ENCODE data around the gene JPT1.

Gene JPT1

DNA sequence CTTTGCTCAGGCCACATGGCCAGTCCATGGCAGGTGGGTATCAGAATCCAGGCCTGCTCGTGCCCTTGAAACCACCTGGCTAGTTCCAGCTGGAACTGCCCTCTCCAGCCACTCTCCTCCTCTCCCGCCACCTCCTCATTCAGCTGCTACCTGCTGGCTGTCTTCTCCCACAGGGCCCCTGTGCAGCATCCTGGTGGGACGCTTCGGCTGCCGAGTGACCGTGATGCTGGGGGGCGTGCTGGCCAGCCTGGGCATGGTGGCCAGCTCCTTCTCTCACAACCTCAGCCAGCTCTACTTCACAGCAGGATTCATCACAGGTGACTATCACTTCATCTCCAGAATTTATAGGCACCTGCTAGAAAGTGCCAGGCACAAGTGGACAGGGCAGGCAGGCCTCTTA, 56.4 kb downstream of the JPT1 start:
- FAIRE-seq: no peak
- TF ChIP-seq POLR2AphosphoS5 (IDR thresholded peaks at IDR 0.05; ENCODE audit: low read depth, low read length): no peak
- TF ChIP-seq POLR2A (IDR thresholded peaks at IDR 0.05; ENCODE audit: low read depth, low read length): no peak
- no peak for TF ChIP-seq TAF1 (IDR thresholded peaks at IDR 0.05; ENCODE audit: borderline replicate concordance, low read depth, low read length)
- DNase-seq (ENCODE audit: insufficient read length): no peak

DNA sequence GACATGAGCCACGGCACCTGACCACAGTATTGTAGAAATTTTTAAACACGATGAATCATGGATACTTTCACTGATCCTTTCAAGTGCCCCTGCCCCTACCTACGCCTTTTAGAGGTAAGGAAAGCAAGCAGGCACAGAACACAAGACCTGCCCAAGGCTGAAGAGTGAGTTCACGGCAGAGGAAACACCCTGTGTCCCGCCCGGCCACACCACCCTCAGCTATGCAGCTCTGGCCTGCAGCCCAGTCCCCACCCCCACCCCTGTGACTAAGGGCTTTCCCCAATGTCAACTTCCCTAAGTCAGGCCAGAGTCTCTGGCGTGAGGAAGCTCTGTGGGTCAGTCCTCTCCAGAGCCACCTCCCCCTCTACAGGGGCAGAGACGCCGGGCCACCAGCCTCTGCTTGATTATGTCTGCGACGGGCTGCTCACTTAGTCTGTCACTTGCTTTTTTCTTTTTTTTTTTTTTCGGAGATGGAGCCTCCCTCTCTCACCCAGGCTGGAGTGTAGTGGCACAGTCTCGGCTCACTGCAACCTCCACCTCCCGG, 58.2 kb downstream of the JPT1 start:
- TF ChIP-seq TAF1 (IDR thresholded peaks at IDR 0.05; ENCODE audit: borderline replicate concordance, low read depth, low read length) (no peak), POLR2A (IDR thresholded peaks at IDR 0.05; ENCODE audit: low read depth, low read length) (no peak), POLR2AphosphoS5 (IDR thresholded peaks at IDR 0.05; ENCODE audit: low read depth, low read length) (no peak)
- FAIRE-seq (no peak), DNase-seq (ENCODE audit: insufficient read length) (no peak)

DNA sequence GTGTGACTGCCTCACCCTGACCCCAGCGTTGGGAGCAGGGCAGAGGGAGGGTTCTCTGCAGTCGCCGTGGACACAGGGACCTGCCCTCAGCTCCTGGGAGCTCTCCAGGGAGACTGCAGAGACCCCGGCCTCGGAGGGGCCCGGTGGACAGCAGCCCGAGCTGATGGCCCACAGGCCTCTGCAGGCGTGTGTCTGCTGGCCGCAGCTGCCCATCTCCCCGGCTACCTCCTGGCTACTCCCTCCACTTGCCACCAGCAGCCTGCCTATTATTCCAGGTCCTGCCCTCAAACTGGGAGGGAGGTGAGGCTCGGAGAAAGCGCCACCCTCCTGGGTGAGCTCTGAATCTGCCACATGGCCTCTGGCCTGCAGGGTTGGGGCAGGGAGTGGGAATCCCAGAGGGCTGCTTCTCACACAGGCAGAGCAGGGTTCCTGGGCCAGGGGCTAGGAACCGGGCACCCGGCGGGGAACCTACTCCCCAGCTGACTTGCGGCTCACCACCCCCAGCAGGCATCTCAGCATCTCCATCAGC, 59.4 kb downstream of the JPT1 start:
- no peak for DNase-seq (ENCODE audit: insufficient read length)
- no peak for FAIRE-seq
- TF ChIP-seq TAF1 (IDR thresholded peaks at IDR 0.05; ENCODE audit: borderline replicate concordance, low read depth, low read length) (no peak), POLR2AphosphoS5 (IDR thresholded peaks at IDR 0.05; ENCODE audit: low read depth, low read length) (no peak), POLR2A (IDR thresholded peaks at IDR 0.05; ENCODE audit: low read depth, low read length) (no peak)

DNA sequence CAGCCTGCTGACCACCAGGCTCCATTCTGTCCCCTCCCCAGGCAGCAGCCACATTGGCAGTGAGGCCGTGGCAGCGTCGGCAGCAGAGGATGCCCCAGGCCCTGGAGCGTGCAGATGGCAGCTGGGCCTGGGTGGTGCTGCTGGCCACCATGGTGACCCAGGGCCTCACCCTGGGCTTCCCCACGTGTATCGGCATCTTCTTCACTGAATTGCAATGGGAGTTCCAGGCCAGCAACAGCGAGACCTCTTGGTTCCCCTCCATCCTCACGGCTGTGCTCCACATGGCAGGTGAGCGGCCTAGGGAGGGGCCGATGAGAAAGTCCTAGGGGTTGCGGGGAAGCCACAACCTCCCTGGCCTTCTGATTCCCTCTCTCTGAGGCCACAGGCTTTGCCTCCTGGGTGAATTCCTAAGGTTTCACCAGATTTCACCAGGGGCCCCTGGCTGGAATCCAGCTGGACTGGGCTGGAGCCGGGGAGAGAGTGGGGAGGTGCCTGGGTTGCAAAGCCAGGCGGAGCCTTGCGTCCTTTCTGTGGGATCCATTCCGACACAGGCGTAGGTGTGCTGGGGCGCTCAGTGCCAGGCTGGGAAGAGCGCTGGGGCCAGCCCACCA, 60.7 kb downstream of the JPT1 start:
- FAIRE-seq: no peak

DNA sequence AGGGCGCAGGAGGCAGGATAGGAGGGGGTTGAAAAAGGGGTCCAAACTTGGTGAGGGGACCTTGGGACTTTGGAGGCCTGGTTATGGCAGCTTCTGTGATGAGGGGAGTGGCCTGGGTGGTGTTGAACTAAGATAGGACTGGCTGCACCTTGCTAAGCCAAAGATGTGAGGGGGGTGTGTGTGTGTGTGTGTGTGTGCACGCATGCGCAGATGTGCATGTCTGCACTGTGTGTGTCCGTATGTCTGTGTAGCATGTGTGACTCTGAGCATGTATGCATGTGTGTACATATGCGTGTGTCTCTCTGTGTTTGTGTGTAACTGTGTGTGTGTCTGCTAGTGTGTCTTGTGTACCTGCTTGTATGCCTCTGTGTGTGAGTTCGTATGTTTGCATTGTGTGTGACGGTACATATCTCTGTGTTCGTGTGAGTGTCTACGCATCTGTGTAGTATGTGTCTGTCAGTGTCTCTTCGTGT, 62.4 kb downstream of the JPT1 start:
- no peak for TF ChIP-seq POLR2AphosphoS5 (IDR thresholded peaks at IDR 0.05; ENCODE audit: low read depth, low read length)
- TF ChIP-seq TAF1 (IDR thresholded peaks at IDR 0.05; ENCODE audit: borderline replicate concordance, low read depth, low read length): no peak
- no peak for TF ChIP-seq POLR2A (IDR thresholded peaks at IDR 0.05; ENCODE audit: low read depth, low read length)
- DNase-seq (ENCODE audit: insufficient read length) (no peak), FAIRE-seq (no peak)

More for the DNA sequence above, 60.7 kb downstream of the JPT1 start:
- TF ChIP-seq TAF1 (IDR thresholded peaks at IDR 0.05; ENCODE audit: borderline replicate concordance, low read depth, low read length) (no peak), POLR2A (IDR thresholded peaks at IDR 0.05; ENCODE audit: low read depth, low read length) (no peak), POLR2AphosphoS5 (IDR thresholded peaks at IDR 0.05; ENCODE audit: low read depth, low read length) (no peak)
- DNase-seq (ENCODE audit: insufficient read length): no peak

DNA sequence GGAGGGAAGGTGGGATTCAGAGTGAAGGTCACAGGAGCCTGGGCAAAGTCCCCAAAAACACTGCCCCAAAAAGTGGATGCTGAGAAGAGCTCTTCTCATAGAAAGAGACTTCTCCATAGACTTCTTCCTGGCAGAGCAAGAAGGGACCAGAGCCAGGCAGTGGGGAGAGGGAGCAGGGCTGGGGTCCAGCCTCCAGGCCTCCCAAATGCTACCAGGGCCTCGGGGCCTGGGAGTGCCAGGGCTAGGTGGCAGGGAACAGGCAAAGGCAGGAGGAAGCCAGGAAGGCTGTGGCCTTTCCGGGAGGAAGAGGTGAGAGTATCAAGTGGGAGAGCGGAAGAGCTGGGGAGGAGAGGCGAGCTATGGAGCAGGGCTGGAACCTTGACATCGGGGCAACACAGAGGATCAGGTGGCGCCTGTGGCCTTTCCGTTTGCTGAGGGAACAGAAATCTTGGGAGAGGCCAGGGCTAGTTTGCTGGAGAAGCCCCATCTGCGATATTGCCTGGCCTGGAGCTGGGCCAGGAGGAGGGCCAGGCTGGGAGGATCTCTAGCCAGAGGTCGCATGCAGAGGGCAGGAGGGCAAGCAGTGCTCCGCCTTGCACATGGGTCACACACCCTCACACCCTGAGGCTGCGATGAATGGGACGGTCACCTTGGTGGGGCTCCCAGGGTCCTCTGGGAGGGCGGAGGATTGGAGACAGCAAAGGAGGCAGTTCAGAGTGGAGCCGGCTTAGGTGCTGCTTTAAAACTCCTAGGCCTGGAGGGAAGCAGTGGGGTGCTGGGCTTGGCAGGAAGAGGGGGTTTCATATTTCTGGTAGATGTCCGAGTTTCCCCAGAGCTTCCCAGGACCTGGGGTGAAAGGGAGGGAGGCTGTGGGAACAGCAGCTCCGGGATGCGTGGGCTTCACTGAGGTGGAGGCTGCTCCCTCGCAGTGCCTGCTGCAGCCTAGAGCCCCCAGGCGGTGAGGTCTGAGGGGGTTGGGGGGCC, 63.1 kb downstream of the JPT1 start:
- no peak for TF ChIP-seq TAF1 (IDR thresholded peaks at IDR 0.05; ENCODE audit: borderline replicate concordance, low read depth, low read length)
- no peak for TF ChIP-seq POLR2A (IDR thresholded peaks at IDR 0.05; ENCODE audit: low read depth, low read length)
- TF ChIP-seq POLR2AphosphoS5 (IDR thresholded peaks at IDR 0.05; ENCODE audit: low read depth, low read length): no peak
- FAIRE-seq (no peak), DNase-seq (ENCODE audit: insufficient read length) (no peak)

DNA sequence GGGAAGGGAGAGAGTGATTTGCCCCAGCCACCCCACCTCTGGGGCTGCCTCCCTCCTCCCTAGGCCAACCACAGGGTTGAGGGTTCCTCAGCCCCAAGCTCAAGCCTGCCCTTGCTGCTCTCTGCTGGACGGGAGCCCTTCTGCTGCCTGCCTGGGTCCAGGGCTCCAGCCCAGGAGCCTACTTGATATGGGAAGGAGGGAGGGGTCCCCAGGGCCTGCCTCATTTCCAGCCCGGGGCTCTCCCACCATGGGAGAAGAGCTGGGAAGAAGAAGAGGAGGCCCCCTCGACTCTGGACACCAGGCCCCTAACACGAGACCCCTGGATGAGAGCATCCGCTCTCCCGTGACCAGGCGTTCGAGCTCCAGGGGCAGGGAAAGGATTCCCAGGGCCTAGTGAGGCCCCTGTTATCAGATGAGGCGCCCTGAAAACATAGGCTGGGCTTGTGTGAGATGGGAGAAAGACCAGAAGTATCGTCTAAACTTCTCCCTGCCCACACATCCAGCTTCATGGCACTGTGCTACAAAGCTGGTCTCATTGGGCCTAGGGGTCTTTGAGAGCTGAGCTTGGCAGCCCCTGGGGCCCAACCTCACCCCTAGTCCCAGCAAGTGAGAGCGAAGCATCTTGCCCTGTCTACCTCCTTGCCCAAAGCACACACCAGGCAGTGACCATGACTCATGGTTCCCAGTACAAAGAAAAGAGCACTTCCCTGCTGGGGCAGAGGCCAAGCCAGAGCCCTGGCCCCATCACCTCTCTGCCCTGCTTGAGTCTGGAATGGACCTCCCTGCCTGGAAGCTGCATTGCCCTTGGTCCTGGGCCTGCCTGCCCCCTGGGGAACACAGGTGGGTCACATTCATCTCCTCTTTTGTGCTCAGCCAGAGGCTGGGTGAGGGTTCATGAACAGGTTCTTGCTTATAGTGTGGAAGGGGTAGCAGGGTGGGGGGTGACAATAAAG, 65.6 kb downstream of the JPT1 start:
- DNase-seq (ENCODE audit: insufficient read length) (no peak), FAIRE-seq (no peak)
- TF ChIP-seq TAF1 (IDR thresholded peaks at IDR 0.05; ENCODE audit: borderline replicate concordance, low read depth, low read length) (no peak), POLR2AphosphoS5 (IDR thresholded peaks at IDR 0.05; ENCODE audit: low read depth, low read length) (no peak), POLR2A (IDR thresholded peaks at IDR 0.05; ENCODE audit: low read depth, low read length) (no peak)

DNA sequence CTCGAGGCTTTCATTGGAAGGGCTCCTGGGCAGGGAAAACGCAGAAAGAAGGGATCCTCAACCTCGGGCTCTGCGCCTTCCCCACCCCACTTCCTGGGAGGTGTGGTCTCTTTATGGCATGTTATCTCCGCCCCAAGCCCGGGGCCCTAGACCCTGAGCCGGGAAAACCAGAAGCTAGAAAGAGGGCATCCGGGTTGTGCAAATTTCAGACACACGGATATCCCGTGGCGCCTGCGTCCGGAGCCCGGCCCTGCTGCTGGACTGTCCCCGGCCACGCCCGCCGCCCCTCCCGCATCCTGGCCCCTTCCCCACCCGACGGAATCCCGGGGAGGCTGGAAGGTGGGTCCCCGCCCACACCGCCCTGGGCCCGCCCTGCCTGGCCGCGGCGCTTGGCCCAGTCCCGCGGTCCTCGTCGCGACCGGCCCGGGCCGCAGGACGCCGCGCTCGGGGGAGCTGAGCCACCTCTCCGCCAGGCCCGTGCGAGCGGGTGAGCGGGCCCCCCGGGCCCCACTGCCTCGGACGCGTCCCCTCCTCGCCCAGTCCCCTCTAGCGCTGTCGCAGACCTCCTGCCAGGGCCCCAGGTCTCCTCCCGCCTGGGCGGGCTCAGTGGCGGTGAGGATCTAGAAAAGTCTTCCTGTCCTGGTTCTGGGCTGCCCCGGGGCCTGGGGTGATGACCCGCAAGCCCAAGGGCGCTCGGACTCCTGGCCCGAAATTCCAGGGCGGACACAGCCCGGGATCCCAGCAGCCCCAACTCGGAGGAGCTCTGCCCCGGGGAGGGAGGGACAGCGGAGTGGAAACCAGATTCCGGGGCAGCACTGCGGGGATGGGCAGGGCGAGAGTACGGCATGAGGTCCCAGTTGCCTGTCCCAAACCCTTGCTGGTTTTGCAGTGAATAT, 66.5 kb downstream of the JPT1 start, which contains the start of gene SLC16A5:
SLC16A5 (plus strand) TSS at position 397 of the 896 bp plus-strand sequence. CDS start 5,683 bp downstream, outside the sequence.
- FAIRE-seq (no peak), DNase-seq (ENCODE audit: insufficient read length) (peak; percentile 70)
- TF ChIP-seq POLR2AphosphoS5 (IDR thresholded peaks at IDR 0.05; ENCODE audit: low read depth, low read length): no peak
- TF ChIP-seq POLR2A (IDR thresholded peaks at IDR 0.05; ENCODE audit: low read depth, low read length): no peak
- no peak for TF ChIP-seq TAF1 (IDR thresholded peaks at IDR 0.05; ENCODE audit: borderline replicate concordance, low read depth, low read length)

DNA sequence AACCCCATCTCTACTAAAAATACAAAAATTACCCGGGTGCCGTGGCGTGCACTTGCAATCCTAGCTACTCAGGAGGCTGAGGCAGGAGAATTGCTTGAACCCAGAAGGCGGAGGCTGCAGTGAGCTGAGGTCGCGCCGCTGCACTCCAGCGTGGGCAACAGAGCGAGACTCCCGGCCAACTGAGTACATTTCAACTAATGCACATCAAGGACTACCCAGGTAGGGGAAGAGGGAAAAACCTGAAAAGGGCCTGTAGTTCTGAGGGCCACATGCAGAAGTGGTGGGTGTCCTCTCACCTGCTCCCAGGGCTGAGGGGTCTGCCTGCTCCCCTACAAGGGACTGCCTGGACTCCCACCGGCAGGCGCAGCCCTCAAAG, 67.1 kb downstream of the JPT1 start:
- no peak for TF ChIP-seq TAF1 (IDR thresholded peaks at IDR 0.05; ENCODE audit: borderline replicate concordance, low read depth, low read length)
- no peak for TF ChIP-seq POLR2AphosphoS5 (IDR thresholded peaks at IDR 0.05; ENCODE audit: low read depth, low read length)
- no peak for TF ChIP-seq POLR2A (IDR thresholded peaks at IDR 0.05; ENCODE audit: low read depth, low read length)
- no peak for DNase-seq (ENCODE audit: insufficient read length)
- no peak for FAIRE-seq
